GM19023 (cell line): ENCODE measurements around the gene ABCA2.
"Not testable (repeated sequence)": the region's sequence is repeated elsewhere in the genome, so short reads cannot be mapped to it uniquely, and the experiment has no call there.

ENCODE experiments used
- ATAC-seq: cut with Tn5 transposase; IDR thresholded peaks from one replicate; pipeline ENCODE4 v1.9.1; 2021; ENCODE audit warnings: mild to moderate bottlenecking, moderate library complexity; ENCODE audit not compliant: unreplicated experiment

Gene ABCA2

GRCh38 chr9:137016436-137016835 lies 11.6 kb downstream of the ABCA2 start:
- no peak for ATAC-seq

DNA sequence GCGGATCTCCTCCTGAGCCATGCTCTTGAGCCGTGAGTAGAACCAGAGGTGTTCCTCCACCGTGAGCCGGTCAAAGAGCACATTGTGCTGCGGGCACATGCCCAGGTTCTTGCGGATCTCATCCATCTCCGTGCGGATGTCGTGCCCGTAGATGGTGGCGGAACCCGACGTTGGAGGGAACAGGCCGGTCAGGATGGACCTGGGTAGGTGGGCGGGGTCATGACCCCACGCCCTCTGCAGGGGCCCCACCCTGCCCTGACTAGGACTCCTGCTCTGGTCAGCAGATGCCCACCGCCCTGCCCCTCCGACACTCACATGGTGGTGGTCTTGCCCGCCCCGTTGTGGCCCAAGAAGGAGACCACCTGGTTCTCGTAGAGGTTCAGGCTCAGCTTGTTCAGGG lies 12.1 kb downstream of the ABCA2 start:
- no peak for ATAC-seq

- ATAC-seq, result no peak
Observed at GRCh38 chr9:137015540-137015930, 12.5 kb downstream of the ABCA2 start.

- ATAC-seq, result no peak
Observed at GRCh38 chr9:137014776-137015539, 13.1 kb downstream of the ABCA2 start.

GRCh38 chr9:137014166-137014565 lies 13.9 kb downstream of the ABCA2 start:
- ATAC-seq, result no peak

DNA sequence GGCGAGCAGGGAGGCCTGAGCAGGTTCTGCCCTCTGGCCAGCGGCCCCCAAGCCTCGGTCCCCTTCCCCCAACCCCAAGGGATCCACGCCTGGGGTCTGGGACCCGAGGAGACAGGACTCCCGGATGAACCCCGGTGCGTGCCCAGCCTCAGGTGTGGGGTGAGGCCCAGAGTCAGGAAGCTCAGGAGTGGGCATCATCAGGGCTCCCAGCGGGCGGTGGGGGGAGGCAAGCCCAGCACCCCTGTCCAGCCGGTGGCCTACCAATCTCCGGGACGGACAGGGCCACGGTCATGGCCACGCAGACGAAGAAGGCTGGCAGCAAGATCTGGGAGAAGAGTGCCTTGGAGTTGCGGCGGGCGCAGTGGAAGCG lies 14.5 kb downstream of the ABCA2 start:
- no peak for ATAC-seq

GRCh38 chr9:137012694-137013570 lies 15.1 kb downstream of the ABCA2 start:
- ATAC-seq, result no peak

GRCh38 chr9:137011907-137012675 lies 15.9 kb downstream of the ABCA2 start:
- no peak for ATAC-seq

DNA sequence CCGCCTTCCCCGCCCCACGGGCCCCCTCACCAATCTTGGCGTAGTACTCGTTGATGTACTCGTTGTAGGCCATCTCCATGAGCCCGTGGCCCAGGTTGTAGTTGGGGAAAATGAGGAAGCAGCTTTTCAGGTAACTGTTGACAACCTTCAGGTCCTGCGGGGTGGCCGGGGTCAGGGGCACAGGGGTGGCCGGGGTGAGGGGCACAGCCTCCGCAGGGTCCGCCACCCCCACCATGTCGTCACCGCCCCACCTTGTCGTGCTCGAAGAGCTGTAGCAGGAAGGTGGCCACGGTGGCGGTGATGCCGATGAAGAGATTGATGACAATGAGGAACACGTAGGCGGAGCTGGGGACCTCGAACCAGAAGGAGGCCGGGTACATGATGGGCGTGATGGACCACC lies 16.9 kb downstream of the ABCA2 start:
- ATAC-seq, result no peak

DNA sequence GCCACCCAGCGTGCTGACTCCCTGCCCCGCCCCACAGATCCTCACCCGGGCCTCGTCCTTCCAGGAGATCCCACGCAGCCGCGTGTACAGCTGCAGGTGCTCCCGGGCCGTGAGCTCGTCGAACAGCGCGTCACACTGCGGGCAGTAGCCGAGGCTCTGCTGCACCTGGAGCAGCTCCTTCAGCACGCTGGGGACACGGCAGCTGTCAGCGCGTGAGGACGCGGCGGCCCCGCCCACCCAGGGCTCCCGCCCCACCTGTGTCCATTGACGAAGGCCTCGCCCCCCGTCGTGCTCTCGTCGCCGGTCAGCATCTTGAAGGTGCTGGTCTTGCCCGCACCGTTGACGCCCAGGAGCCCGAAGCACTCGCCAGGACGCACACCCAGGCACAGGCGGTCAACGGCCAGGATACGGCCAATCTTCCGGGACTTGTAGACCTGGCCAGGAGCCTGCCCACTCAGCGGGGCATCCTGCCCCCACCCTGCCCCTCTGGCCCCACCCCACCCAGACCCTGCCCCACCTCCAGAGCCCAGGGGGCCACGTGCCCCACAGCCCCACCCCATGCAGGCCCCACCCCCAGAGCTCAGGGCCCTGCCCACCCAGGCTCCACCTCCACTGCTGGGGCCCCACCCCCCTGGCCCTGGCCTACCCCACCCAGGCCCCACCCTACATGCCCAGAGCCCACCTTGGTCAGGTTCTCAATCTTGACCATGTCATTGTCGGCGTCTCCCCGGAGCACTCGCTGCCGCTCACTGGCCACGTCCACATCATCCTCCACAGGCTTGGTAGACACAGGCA lies 17.9 kb downstream of the ABCA2 start:
- no peak for ATAC-seq

GRCh38 chr9:137009217-137009616 lies 18.8 kb downstream of the ABCA2 start:
- ATAC-seq, result no peak

- ATAC-seq, result no peak
Observed at GRCh38 chr9:137008312-137008711, 19.7 kb downstream of the ABCA2 start.

GRCh38 chr9:137007816-137008270 lies 20.2 kb downstream of the ABCA2 start:
- no peak for ATAC-seq

GRCh38 chr9:137007108-137007815 lies 20.8 kb downstream of the ABCA2 start:
- no peak for ATAC-seq

GRCh38 chr9:137006116-137007003 lies 21.7 kb downstream of the ABCA2 start:
- no peak for ATAC-seq

- ATAC-seq, result not testable (repeated sequence)
Observed at GRCh38 chr9:137004285-137004684, 23.8 kb downstream of the ABCA2 start.

- ATAC-seq, result no peak
Observed at GRCh38 chr9:137002646-137003041, 25.4 kb downstream of the ABCA2 start.

GRCh38 chr9:137001857-137002645 lies 26.0 kb downstream of the ABCA2 start:
- no peak for ATAC-seq
